HG02840 (cell line): ENCODE results near the gene ARPC1A.
"Not testable (repeated sequence)": the region's sequence is repeated elsewhere in the genome, so short reads cannot be mapped to it uniquely, and the experiment has no call there.

Source experiments
- ATAC-seq: cut with Tn5 transposase; IDR thresholded peaks from one replicate; pipeline ENCODE4 v1.9.1; 2021; ENCODE audit warnings: mild to moderate bottlenecking, moderate library complexity, moderate number of reproducible peaks; ENCODE audit not compliant: unreplicated experiment, low FRiP score

ARPC1A gene

GRCh38 chr7:99314504-99314903 lies 11.2 kb upstream of the ARPC1A start:
- no peak for ATAC-seq

- ATAC-seq, result no peak
Measured at GRCh38 chr7:99320371-99320770, 5.3 kb upstream of the ARPC1A start.

- not testable (repeated sequence) for ATAC-seq
Measured at GRCh38 chr7:99322659-99323058, 3.0 kb upstream of the ARPC1A start.

GRCh38 chr7:99324559-99324958 lies 1.1 kb upstream of the ARPC1A start:
- ATAC-seq, result no peak

GRCh38 chr7:99325001-99325493 lies 651 bp upstream of the ARPC1A start:
- ATAC-seq, result no peak

- ATAC-seq, result no peak
Measured at GRCh38 chr7:99326408-99326782, 697 bp downstream of the ARPC1A start.

GRCh38 chr7:99330314-99330961 lies 4.7 kb downstream of the ARPC1A start:
- ATAC-seq, result not testable (repeated sequence)

GRCh38 chr7:99331002-99331401 lies 5.3 kb downstream of the ARPC1A start:
- no peak for ATAC-seq

- ATAC-seq, result no peak
Measured at GRCh38 chr7:99339595-99339994, 13.9 kb downstream of the ARPC1A start.

- no peak for ATAC-seq
Measured at GRCh38 chr7:99340659-99341058, 15.0 kb downstream of the ARPC1A start.

GRCh38 chr7:99344061-99344647 lies 18.5 kb downstream of the ARPC1A start:
- no peak for ATAC-seq

- not testable (repeated sequence) for ATAC-seq
Measured at GRCh38 chr7:99350641-99351040, 24.9 kb downstream of the ARPC1A start.

GRCh38 chr7:99352247-99352646 lies 26.5 kb downstream of the ARPC1A start:
- ATAC-seq, result no peak

GRCh38 chr7:99355098-99355497 lies 29.4 kb downstream of the ARPC1A start:
- ATAC-seq, result no peak

- no peak for ATAC-seq
Measured at GRCh38 chr7:99357701-99358490, 32.2 kb downstream of the ARPC1A start.

GRCh38 chr7:99358521-99358920 lies 32.8 kb downstream of the ARPC1A start:
- not testable (repeated sequence) for ATAC-seq

GRCh38 chr7:99359465-99360154 lies 33.9 kb downstream of the ARPC1A start:
- ATAC-seq, result no peak

- no peak for ATAC-seq
Measured at GRCh38 chr7:99362801-99363200, 37.1 kb downstream of the ARPC1A start.

- ATAC-seq, result no peak
Measured at GRCh38 chr7:99363286-99363685, 37.6 kb downstream of the ARPC1A start.

GRCh38 chr7:99365318-99366141 lies 39.8 kb downstream of the ARPC1A start:
- ATAC-seq, result no peak
